Right lobe of liver (tissue), 4 donors: ENCODE results near the gene ZNF587B.

Experiments
- CTCF ChIP-seq, 4 donors: fragments of 200-600 bp in 3 of 4; fragments of 450-650 bp in 1 of 4; IDR thresholded peaks; one replicate each; pipeline versions ENCODE4 v1.5.1 to v1.8.0; 2016 to 2022; ENCODE audit warnings: antibody characterized with exemption in 4 of 4, mild to moderate bottlenecking in 2 of 4
- POLR2A ChIP-seq: fragments of 450-650 bp; IDR thresholded peaks from one replicate; pipeline ENCODE4 v1.6.1; 2017; ENCODE audit warnings: antibody characterized with exemption, mild to moderate bottlenecking
- donor health status: DM: no; HTN: no; CAD: no.
- donor health status: DM: no; HTN: no; CAD: no.
- donor health status: DM: no; HTN: yes; CAD: no.

DNA sequence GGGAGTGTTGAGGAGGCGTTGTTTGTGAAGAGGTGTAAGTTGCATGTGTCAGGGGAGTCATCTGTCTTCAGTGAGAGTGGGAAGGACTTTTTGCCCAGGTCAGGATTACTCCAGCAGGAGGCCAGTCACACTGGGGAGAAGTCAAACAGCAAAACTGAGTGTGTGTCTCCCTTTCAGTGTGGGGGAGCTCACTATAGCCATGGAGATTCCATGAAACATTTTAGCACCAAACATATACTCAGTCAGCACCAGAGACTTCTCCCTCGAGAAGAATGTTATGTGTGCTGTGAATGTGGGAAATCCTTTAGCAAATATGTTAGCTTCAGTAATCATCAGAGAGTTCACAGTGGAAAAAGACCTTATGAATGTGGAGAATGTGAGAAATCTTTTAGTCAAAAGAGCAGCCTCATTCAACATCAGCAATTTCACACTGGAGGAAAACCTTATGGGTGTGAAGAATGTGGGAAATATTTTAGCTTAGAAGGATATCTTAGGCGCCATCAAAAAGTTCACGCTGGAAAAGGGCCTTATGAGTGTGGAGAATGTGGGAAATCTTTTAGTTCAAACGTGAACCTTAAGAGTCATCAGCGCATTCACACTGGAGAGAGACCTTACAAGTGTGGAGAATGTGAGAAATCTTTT is 11.1 kb downstream of the ZNF587B start:
- TF ChIP-seq CTCF (IDR thresholded peaks at IDR 0.05) (no peak), POLR2A (no peak)
